HG02610 (cell line): Measurements from ENCODE around the gene SLC2A9.
"Not testable (repeated sequence)": the region's sequence is repeated elsewhere in the genome, so short reads cannot be mapped to it uniquely, and the experiment has no call there.

Source experiments
- ATAC-seq: cut with Tn5 transposase; IDR thresholded peaks from one replicate; pipeline ENCODE4 v1.9.1; 2021; ENCODE audit warnings: mild to moderate bottlenecking, moderate library complexity; ENCODE audit not compliant: unreplicated experiment

The SLC2A9 gene

DNA sequence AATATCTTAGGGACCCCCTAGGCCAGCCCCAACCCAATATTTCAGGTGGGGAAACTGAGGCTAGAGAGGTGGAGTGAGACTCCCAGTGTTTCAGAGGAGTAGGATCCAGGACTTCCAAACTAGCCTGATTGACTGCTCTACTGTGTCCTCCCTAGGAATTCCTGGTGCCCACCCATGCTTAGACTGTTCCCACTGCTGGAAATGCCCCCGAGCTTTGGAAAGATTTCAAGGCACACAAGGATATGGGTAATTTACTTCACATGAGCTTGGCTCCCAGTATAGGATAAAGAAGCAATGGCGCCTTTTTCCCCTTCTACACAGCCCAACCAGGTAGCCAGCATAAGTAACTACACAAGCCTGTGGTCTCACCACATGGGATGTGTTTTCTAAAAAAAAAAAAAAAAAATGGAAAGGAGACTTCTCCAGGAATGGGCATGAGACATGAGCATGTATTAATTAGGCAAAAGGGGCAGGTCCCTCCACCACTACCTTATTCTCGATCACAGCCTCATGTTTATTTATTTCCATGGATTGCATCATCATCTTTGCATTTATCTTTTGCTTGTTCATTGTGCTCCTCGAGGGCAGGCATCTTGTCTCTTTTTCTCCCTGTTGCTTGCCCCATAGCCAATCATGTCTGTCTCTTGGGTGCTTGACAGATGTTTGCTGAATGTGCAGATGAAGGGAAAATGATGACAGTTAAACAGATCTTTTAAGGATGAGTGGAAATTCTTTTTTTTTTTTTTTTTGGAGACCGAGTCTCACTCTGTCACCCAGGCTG lies 173.1 kb downstream of the SLC2A9 start:
- no peak for ATAC-seq

DNA sequence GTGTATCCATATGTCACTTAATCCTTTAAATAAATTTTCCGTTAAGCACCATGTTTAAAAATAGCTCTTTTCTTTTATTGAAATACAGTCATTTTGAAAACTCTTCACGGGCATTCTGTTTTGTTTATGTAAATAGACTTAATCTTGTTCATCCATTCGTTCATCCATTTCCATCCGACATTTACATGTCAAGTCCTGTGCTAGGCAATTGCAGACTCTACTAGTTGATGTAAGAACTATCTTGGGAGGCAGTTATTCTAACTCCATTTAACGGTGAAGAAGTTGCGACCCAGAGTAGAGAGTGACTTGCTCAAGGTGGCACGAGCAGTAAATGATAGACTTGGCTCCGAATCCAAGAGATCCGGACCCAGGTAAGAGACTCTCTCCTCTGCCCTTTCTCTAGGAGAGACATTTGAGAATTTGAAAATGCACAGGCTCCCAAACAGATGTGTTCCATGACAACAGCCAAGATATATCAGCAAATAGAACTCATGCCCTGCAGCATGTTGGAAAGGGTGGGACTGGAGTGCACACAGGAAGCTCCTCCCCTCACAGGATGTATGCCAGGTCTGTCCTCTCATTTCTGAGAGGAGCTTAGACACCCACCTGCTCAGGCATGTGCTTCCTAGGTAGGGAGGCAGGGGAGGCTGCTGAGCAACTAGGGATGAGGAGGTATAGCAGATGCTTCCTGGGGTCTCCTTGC lies 175.4 kb downstream of the SLC2A9 start:
- no peak for ATAC-seq

DNA sequence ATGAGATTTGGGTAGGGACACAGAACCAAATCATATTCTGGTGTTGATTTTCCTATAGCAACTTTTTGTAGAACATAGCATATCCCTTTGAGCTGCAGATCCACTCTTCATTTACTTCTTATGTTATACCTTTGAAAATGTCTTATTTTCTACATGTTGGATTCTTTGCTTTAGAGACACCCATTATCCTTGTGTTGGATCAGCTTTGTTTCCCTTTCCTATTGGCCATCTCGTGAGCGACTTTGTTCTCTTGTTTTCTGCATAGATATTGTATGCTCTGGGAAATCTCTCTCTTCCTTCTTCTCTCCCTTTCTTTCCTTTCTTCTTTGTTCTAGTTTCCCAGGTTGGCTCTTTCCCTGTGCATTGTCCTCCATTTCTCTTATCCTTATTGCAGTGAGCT lies 180.2 kb downstream of the SLC2A9 start:
- ATAC-seq = no peak

DNA sequence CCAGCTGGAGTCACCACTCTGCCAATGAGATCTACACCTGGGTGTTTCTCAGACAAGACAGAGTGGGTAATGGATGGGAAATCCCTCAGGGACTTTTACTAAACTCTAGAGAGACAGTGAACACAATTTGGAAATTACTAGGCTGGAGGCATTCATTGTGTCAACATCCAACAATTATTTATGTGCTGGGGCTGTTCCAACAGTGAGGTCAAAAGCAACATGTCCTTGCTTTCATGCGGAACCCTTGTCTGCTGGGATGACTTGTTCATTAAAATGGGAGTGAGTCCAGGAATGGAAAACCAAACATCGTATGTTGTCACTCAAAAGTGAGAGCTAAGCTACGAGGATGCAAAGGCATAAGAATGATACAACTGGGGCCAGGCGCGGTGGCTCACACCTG lies 185.9 kb downstream of the SLC2A9 start:
- no peak for ATAC-seq

DNA sequence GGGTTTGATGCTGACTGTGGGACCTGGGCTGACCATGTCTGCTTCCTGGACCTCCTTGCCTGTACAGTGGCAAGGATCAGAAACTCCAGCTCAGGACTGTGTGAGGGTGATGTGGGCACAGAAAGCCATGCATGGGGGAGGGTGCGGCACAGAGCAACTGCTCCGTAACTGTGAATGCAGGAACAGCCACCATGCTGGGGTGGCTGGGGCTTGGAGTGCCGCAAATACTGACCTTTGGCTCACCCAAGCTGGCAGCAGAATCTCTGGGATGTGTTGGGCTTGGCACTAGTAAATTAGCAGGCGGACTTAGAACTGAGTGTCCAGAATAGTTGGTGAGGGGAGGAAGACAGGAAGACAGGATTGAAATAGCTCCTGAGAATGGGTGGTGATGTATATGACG lies 187.9 kb downstream of the SLC2A9 start:
- ATAC-seq = no peak

DNA sequence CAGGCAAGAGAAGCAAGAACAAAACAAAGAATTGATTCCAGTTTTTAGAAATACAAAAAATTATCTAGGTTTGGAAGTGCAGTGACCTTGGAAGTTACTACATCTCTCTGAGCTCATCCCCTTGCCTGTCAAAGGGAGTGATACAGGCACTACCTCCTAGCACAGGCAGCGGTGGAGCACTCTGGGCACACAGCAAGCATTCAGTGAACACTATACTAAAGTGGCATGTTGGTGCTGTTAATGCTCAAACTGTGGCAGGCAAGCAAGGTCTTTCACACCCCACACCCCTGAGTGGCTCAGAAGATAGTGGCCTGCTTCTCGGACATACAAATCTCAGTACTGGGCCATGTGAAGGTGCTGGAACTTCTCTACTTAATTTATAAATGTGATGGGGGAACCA lies 188.7 kb downstream of the SLC2A9 start:
- no peak for ATAC-seq

DNA sequence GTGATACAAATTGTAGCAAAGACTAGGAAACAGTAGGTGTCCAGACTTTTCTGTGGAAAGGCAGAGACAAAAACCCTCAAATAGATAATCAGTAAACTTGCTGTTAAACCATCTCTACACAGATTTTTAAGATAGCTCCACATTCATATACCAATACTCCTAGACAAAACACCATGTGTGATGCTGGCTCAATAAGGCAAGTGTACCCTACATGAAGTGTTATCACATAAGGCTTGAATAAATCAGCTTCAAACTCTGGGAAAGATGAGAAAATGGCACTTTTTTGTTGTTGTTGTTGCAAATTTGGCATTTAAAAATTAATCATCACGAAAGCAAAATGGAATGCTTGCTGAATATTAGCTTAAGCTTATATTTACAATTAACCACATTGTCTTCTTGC lies 194.7 kb downstream of the SLC2A9 start:
- ATAC-seq = no peak

DNA sequence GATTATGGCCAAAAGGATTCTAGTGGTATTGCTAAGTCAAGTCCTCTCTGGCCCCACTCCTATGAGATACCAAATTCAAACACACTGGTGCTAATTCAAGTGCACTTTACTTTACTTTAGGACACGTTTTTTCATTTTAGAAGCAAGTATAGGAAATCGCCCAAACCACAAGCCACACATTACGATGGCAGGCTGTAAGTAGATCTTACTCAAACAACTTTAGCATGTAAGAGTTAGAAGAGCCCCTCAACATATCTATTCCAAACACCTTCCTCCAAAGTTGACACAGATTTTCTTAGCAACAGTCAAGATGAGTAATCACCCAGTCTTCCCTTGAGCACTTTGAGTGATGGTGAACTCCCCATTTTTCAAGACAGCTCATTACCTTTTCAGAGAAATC lies 196.2 kb downstream of the SLC2A9 start:
- peak; percentile 80 for ATAC-seq

DNA sequence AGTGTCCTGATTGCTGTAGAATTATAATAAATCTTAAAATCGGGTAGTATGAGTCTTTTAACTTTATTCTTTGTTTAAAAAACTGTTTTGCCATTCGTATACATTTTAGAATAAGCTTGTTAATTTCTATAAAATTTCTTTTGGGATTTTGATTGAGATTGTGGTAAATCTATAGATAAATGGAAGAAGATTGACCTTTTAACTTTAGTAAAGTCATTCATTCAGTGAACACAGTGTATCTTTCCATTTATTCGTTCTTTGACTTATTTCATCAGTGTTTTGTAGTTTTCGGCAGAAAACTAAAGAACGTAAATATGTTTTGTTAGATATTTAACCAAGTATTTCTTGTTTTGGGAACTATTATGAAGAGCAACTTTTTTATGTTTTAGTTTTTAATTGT lies 201.0 kb downstream of the SLC2A9 start:
- no peak for ATAC-seq

DNA sequence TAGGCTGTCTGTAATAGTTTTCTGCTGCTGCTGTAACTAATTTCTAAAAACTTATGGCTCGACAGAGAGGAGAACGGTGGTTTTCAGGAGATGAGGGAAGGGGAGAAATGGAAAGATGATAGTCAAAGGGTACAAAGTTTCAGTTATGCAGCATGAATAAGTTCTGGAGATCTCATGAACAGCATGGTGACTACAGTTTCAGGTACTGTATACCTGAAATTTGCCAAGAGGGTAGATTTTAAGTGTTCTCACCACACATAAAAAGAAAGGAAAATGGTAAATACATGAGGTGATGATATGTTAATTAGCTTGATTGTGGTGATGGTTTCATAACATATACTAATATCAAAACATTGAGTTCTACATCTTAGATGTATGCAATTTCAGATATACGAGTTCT lies 205.0 kb downstream of the SLC2A9 start:
- ATAC-seq = no peak

DNA sequence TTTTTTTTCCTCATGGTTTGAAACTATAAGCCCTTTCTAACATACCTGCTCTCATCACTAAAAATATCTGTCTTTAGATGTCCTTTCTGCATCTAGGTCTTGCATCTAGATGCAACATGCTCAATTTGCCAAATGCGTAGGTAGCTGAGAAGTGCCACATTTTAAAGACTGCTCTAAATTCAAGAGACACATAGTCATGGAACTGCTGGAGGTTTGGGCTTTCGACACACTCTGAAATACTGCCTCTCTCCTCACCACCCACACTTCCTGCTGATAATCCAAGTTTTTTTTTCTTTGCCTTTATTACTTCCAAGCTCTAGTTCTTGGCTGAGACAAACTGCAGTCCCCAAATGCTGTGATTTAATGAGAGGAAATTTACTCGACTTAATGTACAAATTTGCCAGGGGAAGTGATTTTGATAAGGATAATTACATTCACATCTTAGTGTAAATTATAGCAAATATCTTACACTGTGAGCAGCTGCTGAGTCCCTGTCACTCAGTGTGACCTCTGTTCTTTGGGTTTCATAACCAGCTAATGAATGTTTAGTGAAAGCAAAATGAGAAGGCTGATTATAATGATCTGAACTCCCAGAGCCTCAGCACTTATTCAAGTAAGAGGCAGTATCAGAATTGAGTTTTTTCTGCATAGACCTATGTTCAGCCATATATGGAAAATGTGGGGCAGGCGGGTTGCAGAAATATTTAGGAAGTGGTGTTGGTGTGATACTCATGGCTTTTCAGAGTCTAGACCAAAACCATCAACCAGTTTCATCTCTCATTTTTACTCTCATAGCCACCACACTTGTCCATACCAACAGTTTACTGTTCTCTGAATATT lies 208.6 kb downstream of the SLC2A9 start:
- peak; percentile 85 for ATAC-seq

DNA sequence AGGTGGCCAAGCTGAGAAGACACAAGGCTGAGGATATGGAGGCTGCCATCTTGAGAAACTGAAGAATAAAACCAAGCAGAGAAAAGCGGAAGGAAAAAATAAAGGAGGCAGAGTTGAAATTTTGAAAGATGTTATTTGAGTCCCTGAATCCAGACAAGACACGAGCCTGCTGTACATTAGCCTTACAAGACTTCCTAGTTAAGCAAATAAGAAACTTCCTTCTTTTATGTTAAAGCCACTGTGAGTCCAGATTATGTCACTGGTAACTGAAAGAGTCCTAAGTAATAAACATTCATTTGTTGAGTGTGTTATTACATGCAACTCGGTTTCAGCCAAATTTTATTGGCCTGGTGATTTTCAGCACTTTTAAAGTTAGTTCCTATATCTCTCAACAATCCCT lies 209.5 kb downstream of the SLC2A9 start:
- no peak for ATAC-seq

DNA sequence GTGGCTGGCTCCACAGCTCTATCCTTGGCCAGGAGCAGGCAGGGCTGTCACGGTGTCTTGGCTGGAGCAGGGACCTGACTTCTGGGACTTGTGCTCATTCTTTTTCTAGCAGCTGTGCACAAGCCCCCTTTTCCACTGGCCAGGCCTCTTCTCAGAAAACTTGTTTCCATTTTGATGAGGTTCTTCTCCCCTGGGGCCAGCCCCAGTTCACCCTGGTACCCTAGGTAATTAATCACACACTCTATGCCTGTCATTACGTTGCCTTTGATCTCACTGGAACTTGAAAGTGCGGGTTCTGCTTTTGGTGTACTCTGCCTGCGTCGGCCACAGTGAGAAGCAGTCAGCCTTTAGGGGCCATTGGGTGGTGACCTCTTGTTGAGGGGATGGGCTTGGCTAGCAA lies 213.2 kb downstream of the SLC2A9 start:
- ATAC-seq = no peak

DNA sequence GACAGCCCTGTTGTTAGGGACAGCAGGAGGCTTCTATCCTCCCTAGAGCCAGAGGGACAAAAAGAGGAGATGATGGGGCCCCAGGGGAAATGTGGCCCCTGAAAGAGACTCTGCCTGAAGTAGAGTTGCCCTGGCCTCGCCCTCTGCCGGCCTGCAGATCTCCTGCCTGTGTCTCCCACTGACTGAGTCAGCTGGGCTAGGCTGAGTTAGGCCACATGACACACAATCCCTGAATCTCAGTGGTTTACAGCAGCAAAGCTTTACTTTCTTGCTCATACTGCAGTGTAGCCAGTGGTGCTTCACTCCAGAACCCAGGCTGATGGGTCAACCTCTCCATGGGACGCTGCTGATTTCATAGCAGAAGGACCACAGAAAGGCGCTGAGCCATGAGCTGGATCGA lies 216.4 kb downstream of the SLC2A9 start:
- no peak for ATAC-seq

DNA sequence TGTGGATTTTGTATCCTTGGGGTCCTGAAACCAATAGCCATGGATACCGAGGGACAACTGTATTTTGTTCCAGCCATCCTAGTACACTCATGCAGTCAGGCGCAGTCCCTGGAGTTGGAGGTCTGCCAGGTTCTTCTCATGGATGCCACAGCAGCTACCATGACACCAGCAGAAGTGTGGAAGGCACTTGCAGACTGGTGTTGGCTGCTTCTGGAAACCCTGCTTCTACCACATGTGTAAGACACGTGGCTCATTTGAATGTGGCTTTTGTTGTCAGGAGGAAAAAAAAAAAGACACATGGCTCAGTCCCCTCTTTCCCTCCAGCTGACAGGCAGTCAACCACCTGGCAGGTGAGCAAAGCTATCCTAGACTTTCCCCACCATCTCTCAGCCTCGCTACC lies 220.4 kb downstream of the SLC2A9 start:
- ATAC-seq = no peak

DNA sequence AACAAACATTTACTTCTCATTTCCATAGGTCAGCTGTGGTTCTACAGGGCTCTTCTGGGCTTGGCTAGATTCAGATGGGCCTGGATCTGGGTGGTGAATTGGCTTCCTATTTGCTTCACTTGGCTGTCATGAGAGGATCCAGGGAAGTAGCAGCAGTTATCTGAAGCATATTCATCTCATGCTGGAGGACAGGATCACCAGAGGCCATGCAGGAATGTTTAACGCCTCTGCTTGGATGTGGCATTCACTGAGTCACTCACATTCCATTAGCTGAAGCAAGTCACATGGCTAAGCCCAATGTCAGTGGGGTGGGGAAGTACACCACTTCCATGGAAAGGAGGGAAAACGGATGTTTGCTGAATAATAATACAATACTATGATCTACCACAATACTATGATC lies 224.7 kb downstream of the SLC2A9 start:
- ATAC-seq = not testable (repeated sequence)

DNA sequence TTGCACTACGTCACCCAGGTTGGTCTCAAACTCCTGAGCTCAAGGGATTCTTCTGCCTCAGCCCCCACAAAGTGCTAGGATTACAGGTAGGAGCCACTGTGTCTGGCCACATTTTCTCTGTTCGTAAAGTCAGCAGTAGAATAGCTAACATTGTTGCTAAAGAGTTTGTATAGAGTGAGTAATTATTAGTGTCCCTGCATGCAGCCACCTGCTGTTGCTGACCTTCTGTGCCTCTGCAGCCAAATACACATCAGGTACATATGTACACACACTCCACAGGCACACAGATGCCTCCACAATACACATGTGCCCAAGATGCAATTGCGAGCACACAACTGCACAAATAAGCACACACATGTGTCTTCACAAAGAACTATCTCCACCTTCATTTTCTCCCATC lies 228.9 kb downstream of the SLC2A9 start:
- ATAC-seq = no peak

DNA sequence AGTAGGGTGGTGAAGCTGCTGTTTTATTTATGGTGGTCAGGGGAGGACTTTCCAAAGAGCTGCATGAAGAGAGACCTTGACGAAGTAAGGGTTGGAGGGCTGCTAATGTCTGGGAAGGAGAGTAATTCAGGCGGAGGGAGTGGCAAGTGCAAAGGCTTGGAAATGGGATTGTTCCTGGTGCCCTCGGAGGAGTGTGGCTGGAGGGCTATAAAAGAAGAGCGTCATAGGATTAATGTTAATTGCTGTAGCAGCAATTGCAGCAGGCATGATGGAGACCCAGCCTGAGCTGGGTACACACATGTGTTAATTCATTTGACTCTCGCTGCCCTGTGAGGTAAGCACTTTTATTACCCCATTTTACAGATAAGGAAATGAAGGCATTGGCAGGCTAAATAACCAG lies 235.4 kb downstream of the SLC2A9 start:
- not testable (repeated sequence) for ATAC-seq

DNA sequence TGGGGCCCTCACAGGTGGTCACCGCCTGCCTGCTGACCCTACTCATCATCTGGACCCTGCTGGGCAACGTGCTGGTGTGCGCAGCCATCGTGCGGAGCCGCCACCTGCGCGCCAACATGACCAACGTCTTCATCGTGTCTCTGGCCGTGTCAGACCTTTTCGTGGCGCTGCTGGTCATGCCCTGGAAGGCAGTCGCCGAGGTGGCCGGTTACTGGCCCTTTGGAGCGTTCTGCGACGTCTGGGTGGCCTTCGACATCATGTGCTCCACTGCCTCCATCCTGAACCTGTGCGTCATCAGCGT lies 239.2 kb downstream of the SLC2A9 start:
- ATAC-seq = no peak

DNA sequence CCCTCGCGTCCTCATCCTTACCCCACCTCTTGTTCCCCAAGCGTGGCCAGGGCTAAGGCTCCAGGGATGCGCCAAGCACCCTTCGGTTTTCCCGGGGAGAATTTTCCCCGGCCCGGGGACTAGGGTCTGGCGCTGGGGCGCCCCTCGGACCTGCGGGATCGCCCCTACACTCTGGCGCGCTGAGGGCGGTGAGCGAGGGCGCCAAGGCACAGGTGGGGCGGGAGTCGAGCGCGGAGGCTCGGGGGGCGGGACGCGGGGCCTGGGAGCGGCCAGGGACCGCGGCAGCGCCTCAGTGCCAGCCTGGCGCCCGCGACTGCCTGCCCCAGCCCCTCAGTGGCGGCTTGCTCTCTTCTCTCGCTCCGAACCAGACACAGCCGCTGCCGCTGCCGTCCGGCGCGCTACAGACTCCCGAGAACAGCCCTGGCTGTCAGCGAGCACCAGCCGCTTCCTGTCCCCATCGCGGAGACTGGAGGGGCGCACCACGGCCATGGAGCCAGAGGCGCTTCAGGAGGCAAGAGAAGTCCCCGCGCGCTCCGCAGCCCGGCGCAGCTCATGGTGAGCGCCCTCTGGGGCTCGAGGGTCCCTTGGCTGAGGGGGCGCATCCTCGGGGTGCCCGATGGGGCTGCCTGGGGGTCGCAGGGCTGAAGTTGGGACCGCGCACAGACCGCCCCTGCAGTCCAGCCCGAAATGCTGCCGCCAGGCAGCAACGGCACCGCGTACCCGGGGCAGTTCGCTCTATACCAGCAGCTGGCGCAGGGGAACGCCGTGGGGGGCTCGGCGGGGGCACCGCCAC lies 239.8 kb downstream of the SLC2A9 start, which contains the start of gene DRD5:
Gene DRD5, plus strand, starts transcription at position 292 of the 793 bp plus-strand sequence. Its CDS starts 396 bp downstream, at position 688.
- no peak for ATAC-seq
